HEK293 (cell line): ENCODE results near the gene PDZD2.

Experiments used
- CTCF ChIP-seq: fragments of 450-650 bp; formaldehyde crosslinking; IDR thresholded peaks from 2 replicates; pipeline ENCODE4 v1.5.1; 2016; ENCODE audit warnings: missing biosample characterization, missing genetic modification characterization
- SALL2 ChIP-seq: fragments of 450-650 bp; formaldehyde crosslinking; IDR thresholded peaks from 2 replicates; pipeline ENCODE4 v1.5.0; 2017; ENCODE audit warnings: missing biosample characterization, mild to moderate bottlenecking, missing genetic modification characterization, borderline replicate concordance
- ZNF133 ChIP-seq: fragments of 450-650 bp; formaldehyde crosslinking; IDR thresholded peaks from 2 replicates; pipeline ENCODE4 v1.5.1; 2016; ENCODE audit warnings: missing biosample characterization, missing genetic modification characterization

DNA sequence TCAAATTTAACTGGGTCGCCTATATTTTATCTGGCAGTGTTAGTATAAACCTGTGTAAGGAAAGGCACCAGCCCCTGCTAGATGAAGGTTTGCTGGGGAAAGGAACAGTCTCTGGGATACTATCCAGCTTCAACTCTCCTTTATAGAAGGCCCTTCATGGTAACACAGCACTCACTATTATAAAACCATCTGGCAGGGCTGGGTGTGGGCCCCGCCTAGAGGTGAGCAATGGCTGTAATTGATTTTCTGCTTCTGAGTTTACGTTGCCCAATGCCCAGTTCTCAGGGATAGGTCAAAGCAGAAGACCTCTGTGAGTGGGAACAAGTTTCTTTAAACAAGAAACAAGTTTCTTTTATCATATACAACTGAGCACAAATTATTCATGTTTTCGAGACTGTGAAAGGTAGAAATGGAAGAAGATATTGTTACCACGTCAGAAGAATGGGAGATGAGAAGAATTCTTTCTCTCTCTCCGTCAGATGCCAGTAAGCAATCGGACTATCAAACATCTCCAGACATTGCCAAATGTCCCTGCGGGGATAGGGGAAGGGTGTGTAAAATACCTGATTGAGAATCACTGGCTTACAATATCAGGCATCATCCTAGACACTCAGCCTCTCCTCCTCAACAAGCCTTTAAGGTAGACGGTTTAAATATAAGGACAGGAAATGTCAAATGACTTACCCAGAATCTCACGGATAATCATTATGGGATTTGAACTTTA, 205.9 kb downstream of the PDZD2 start:
- TF ChIP-seq SALL2 = no peak
- no peak for TF ChIP-seq CTCF
- no peak for TF ChIP-seq ZNF133 (tag by site-specific recombination)
